ENCODE results near the gene TRAPPC5.

The TRAPPC5 gene

GRCh38 chr19:7730286-7731217, 49.9 kb downstream of the TRAPPC5 start:
- FAIRE-seq (no peak), DNase-seq (ENCODE audit: insufficient read length) (no peak)
- TF ChIP-seq POLR2A (IDR thresholded peaks at IDR 0.05; ENCODE audit: low read depth, low read length), result no peak
- no peak for TF ChIP-seq TAF1 (IDR thresholded peaks at IDR 0.05; ENCODE audit: borderline replicate concordance, low read depth, low read length)
- TF ChIP-seq POLR2AphosphoS5 (IDR thresholded peaks at IDR 0.05; ENCODE audit: low read depth, low read length), result no peak

DNA sequence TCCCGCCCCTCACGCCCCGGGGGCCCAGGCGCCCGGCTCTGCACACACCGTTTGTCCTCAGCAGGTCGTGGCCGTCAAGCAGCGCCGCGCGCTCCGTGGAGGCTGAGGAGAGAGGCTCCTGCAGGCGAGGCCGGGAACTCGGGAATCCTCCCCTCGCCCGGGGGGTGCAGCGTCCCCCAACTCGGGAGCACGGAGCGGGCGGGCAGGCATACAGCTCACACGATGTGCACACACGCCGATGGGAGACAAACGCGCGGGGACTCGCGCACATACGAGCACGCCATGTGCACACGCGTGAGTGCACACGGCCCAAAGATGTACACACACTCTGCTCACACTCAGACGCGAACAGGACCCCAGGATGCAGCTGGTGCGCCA, 50.6 kb downstream of the TRAPPC5 start:
- DNase-seq (ENCODE audit: insufficient read length) (no peak), FAIRE-seq (no peak)
- TF ChIP-seq POLR2A (IDR thresholded peaks at IDR 0.05; ENCODE audit: low read depth, low read length) (no peak), TAF1 (IDR thresholded peaks at IDR 0.05; ENCODE audit: borderline replicate concordance, low read depth, low read length) (no peak), POLR2AphosphoS5 (IDR thresholded peaks at IDR 0.05; ENCODE audit: low read depth, low read length) (no peak)

GRCh38 chr19:7731615-7732014, 51.0 kb downstream of the TRAPPC5 start:
- no peak for DNase-seq (ENCODE audit: insufficient read length)
- FAIRE-seq, result no peak
- TF ChIP-seq TAF1 (IDR thresholded peaks at IDR 0.05; ENCODE audit: borderline replicate concordance, low read depth, low read length) (no peak), POLR2AphosphoS5 (IDR thresholded peaks at IDR 0.05; ENCODE audit: low read depth, low read length) (no peak), POLR2A (IDR thresholded peaks at IDR 0.05; ENCODE audit: low read depth, low read length) (no peak)

GRCh38 chr19:7732045-7732444, 51.4 kb downstream of the TRAPPC5 start, which contains the start of gene CLEC4G:
Gene CLEC4G (minus strand): TSS chr19:7732110. CDS start chr19:7732102, 8 bp downstream.
- FAIRE-seq, result no peak
- no peak for TF ChIP-seq POLR2A (IDR thresholded peaks at IDR 0.05; ENCODE audit: low read depth, low read length)
- no peak for TF ChIP-seq POLR2AphosphoS5 (IDR thresholded peaks at IDR 0.05; ENCODE audit: low read depth, low read length)
- no peak for TF ChIP-seq TAF1 (IDR thresholded peaks at IDR 0.05; ENCODE audit: borderline replicate concordance, low read depth, low read length)
- DNase-seq (ENCODE audit: insufficient read length), result no peak

GRCh38 chr19:7733376-7733775, 52.7 kb downstream of the TRAPPC5 start:
- FAIRE-seq (no peak), DNase-seq (ENCODE audit: insufficient read length) (no peak)
- TF ChIP-seq POLR2A (IDR thresholded peaks at IDR 0.05; ENCODE audit: low read depth, low read length) (no peak), POLR2AphosphoS5 (IDR thresholded peaks at IDR 0.05; ENCODE audit: low read depth, low read length) (no peak), TAF1 (IDR thresholded peaks at IDR 0.05; ENCODE audit: borderline replicate concordance, low read depth, low read length) (no peak)

GRCh38 chr19:7734220-7735203, 53.9 kb downstream of the TRAPPC5 start:
- FAIRE-seq (no peak), DNase-seq (ENCODE audit: insufficient read length) (no peak)
- TF ChIP-seq POLR2AphosphoS5 (IDR thresholded peaks at IDR 0.05; ENCODE audit: low read depth, low read length) (no peak), TAF1 (IDR thresholded peaks at IDR 0.05; ENCODE audit: borderline replicate concordance, low read depth, low read length) (no peak), POLR2A (IDR thresholded peaks at IDR 0.05; ENCODE audit: low read depth, low read length) (no peak)

GRCh38 chr19:7736148-7736547, 55.5 kb downstream of the TRAPPC5 start:
- no peak for FAIRE-seq
- no peak for TF ChIP-seq TAF1 (IDR thresholded peaks at IDR 0.05; ENCODE audit: borderline replicate concordance, low read depth, low read length)
- no peak for TF ChIP-seq POLR2AphosphoS5 (IDR thresholded peaks at IDR 0.05; ENCODE audit: low read depth, low read length)
- TF ChIP-seq POLR2A (IDR thresholded peaks at IDR 0.05; ENCODE audit: low read depth, low read length), result no peak
- DNase-seq (ENCODE audit: insufficient read length), result no peak

- DNase-seq (ENCODE audit: insufficient read length) (no peak), FAIRE-seq (no peak)
- TF ChIP-seq POLR2A (IDR thresholded peaks at IDR 0.05; ENCODE audit: low read depth, low read length) (no peak), TAF1 (IDR thresholded peaks at IDR 0.05; ENCODE audit: borderline replicate concordance, low read depth, low read length) (no peak), POLR2AphosphoS5 (IDR thresholded peaks at IDR 0.05; ENCODE audit: low read depth, low read length) (no peak)
These were observed 56.6 kb downstream of the TRAPPC5 start for GRCh38 chr19:7737215-7737614.
